ENCODE measurements around the gene NR6A1. TPM values are rescaled to one million over a fixed set of nuclear protein-coding genes. Genes with fewer than 3 reads are reported as not detected.

NR6A1 gene
- total RNA-seq, 1 donor from 2014 or later, result 2.0 TPM

DNA sequence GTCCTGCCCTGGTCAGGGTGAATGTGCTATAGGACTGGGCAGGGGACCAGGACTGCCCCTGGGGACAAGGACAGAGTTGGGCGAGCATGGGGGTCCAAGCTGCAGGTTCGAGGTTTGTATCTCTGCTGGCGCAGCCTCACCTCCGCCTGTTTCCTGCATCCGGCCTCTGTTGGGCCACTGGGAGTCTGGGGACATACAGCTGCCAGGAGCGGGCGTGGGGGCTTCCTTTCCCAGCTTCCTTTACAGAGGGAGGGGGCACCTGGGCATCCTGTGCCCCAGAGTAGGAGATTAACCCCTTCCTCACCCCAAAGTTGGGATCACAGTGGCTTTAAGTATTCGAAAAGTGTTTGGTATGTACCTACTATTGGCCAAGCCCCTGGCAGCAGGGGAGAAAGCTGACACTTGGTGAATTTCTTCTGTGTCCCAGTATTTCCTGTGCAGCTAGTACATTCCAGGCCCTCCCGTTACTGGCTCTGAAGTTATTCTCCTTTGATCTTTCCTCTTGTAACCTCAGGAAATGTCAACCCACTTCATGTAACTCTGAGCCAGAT lies 24.8 kb upstream of the NR6A1 start:
- no peak for DNase-seq

DNA sequence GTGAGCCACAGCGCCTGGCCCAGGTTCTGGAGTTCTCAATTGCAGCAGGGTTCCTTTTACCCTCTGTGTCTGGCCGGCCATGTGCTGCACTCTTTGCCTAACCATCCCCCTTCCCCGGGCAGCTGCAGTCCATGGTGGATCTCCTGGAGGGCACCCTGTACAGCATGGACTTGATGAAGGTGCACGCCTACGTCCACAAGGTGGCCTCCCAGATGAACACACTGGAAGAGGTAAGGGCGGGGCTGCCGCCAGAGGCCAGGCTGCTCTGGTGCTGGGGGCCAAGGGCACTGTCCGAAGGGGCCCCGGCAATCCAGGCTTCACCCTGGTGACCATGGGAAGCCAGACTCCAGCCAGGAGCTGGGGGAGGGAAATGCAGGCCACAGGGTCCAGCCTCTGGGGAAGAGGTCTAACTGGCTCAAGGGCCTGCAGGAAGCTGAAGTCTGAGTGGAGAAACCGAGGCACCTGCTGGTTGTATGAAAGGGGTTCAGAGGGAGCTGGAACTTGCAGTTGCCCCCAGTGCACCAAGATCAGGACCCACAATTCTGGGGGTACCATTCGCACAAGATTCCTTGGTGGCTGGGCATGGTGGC lies 23.9 kb upstream of the NR6A1 start:
- DNase-seq, result no peak

DNA sequence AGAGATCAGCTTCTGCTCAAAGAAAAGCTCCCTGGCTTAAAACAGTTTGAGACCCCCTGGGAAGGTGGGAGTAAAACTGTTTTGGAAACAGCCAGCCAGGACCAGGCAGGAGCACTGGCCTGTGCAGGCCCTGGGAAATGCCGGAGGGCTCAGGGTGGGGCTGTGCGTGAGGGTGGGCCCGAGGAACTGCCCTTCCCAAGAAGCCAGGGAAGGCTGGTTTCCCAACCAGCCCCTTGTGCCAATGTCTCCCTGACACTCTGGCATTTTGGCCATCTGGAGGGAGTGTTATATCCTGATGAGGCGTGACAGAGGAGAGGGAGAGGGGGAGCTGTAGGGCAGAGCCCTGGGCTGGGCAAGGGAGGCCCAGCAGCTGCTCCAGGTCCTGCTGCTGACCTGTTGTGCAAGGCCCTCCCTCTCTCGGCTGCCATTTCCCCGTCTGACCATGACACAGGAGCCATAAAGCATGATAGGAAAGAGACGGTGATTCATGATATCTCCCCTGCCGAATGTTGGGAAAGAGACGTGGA lies 22.0 kb upstream of the NR6A1 start:
- no peak for DNase-seq

DNA sequence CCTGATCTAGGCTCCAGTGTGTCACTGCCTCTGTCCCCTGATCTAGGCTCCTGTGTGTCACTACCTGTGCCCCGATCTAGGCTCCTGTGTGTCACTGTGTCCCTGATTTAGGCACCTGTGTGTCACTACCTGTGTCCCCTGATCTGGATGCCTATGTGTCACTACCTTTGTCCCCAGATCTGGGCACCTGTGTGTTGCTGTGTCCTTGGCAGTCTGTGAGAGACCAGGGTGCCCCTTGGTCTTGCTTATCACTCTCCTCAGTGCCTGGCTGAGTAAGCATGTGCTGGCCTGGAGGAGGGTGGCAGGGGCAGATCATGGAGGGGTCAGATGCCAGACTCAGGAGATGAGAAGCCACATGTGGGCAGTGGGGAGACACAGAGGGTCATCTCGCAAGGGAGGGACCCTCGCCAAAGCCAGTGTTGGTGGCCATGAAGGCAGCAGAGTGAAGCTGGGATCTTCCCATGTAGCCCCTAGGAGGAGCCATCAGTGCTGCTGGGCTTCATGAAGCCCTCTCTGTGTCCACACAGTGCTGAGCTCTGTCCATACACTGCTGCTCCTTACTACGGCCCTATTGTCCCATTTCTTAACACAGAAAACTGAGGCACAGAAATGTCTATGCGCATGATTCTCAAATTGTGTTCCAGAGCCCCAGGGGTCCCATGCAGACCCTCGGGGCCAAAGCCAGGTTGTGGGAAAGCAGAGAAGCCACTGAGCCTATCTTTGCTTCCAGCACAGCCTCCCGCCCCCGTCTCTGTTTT lies 21.3 kb upstream of the NR6A1 start:
- DNase-seq, result no peak

DNA sequence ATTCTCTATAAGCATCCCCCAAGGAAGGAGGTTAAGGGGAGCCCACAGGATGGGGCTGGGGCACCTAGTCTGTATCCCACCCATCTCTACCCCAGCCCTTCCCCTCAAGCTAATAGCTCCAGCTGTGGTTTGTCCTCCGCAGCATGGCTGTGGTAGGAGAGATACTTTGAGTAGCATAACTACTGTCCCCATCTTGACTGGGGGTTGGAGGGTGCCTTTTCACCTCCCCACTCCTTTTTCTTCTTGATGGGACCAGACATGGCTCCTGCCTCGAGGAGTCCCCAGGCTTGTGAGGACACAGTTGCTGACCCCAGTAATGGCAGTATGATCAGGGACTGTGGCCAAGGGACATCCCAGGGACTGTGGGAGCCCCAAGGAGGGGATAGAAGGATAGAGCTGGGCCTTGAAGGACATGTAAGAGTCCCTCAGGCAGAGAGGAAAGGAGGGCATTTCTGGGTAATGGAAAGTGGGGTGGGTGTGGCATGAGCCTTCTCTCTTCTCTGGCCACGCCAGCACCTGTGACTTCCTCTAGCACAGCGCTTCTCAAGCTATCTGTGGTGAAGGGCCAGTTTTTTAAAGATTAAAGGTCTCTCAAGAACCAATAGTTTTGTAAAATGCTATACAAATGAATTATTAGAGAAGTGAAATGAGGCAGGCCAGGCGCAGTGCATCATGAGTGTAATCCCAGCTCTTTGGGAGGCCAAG lies 19.8 kb upstream of the NR6A1 start:
- no peak for DNase-seq

DNA sequence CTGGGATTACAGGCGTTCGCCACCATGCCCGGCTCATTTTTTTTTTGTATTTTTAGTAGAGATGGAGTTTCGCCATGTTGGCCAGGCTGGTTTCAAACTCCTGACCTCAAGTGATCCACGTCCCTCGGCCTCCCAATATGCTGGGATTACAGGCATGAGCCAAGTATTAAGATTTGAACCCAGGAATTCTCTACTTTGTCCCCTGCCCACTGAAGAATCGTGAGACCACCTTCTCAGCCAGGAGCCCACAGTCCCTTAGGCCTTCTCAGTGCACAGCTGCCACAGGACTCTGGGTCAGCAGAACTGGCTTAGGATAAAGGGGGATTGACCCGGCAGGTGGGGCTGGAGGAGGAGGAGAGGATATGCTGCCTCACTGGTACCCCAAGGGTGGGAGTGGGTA lies 19.2 kb upstream of the NR6A1 start:
- no peak for DNase-seq

DNA sequence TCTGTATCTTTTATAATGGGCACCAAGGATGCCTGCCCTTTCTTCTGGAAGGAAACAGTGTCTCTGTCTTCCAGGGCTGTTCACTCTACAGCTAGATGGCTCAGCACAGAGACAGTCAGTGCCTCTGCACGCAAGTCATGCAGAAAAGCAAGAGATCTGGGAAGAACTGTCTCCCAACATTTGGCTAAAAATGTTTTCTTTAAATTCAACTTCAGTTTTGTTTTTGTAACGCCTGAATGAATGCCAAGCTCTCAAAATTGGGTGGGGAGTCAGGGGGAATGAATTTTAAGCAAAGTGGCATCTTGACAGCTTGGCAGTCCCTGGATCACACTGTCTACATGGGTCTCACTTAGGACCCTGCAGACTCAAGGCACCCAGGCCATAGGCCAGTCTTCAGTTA lies 18.4 kb upstream of the NR6A1 start:
- no peak for DNase-seq

DNA sequence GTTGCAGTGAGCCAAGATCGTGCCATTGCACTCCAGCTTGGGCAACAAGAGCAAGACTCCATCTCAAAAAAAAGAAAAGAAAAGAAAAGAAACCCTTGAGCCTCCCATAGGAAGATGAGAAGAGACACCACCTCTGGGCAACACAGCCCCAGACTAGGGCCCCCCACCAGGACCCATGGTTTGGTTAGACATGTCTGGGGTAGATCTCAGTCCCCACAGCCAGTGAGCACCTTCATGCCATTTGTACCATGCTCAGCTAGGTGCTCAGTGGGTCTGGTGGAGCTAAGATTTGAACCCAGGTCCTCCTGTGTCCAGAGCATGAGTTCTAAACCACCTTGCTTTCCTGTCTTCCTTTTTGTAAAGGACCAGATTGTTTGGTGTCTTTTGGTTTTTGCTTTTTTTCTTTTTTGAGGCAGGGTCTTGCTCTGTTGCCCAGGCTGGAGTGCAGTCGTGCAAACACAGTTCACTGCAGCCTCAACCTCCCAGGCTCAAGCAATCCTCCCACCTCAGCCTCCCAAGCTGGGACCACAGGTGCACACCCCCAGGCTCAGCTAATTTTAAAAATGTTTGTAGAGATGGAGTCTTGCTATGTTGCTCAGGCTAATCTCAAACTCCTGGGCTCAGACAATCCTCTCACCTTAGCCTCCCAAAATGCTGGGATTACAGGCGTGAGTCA lies 17.6 kb upstream of the NR6A1 start:
- DNase-seq, result no peak

DNA sequence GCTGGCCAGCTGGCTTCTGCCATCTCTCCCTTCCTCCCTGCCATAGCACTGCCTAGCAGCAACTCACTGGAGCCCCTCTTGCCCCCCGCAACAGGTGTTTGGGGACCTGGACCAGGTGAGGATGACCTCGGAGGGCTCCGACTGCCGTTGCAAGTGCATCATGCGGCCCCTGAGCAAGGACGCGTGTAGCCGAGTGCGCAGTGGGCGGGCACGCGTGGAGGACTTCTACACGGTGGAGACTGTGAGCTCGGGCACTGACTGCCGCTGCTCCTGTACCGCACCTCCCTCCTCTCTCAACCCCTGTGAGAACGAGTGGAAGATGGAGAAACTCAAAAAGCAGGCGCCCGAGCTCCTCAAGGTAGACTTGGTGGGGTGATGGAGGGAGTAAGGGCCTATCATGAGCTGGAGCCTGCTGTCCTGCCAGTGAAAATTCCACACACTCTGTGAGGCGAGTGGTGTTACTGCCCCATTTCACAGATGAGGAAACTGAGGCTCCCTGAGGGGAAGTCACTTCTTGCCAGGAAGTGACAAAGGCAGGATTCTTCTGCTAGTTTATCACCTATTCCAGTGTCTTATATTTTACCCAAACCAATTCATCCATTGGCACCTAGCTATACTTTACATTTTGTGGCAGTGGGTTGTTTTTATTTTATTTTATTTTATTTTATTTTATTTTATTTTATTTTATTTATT lies 15.9 kb upstream of the NR6A1 start:
- DNase-seq, result no peak

DNA sequence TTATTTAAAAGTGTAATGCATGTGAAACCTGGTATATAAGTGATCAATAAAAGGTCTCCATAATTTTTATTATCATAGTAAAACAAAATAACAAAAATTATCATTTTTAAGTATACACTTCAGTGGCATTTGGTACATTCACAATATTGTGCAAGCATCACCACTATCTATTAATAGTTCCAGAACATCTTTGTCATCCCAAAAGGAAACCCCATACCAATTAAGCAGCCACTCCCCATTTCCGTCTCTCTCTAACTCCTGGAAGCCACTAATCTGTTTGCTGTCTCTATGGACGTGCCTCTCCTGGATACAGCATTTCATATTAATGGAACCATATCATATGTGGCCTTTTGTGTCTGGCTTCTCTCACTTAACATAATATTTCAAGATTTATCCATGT lies 13.4 kb upstream of the NR6A1 start:
- no peak for DNase-seq

DNA sequence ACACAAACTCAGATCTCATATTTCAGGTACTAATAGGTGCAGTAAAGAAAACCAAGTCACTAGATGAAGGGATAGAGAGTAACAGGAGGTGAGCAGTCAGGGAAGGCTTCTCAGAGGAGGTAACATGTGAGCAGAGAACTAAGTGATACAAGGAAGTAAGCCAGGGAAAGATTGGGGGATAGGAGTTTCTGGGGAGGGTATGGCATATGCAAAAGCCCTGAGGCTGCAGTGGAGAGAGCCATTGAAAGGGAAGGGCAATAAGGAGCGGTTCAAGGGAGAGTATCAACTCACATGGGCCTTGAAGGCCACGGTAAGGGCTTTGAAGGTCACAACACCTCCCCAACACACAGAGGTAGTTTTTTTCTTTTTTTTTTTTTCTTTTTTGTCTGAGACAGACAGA lies 12.7 kb upstream of the NR6A1 start:
- DNase-seq, result no peak

DNA sequence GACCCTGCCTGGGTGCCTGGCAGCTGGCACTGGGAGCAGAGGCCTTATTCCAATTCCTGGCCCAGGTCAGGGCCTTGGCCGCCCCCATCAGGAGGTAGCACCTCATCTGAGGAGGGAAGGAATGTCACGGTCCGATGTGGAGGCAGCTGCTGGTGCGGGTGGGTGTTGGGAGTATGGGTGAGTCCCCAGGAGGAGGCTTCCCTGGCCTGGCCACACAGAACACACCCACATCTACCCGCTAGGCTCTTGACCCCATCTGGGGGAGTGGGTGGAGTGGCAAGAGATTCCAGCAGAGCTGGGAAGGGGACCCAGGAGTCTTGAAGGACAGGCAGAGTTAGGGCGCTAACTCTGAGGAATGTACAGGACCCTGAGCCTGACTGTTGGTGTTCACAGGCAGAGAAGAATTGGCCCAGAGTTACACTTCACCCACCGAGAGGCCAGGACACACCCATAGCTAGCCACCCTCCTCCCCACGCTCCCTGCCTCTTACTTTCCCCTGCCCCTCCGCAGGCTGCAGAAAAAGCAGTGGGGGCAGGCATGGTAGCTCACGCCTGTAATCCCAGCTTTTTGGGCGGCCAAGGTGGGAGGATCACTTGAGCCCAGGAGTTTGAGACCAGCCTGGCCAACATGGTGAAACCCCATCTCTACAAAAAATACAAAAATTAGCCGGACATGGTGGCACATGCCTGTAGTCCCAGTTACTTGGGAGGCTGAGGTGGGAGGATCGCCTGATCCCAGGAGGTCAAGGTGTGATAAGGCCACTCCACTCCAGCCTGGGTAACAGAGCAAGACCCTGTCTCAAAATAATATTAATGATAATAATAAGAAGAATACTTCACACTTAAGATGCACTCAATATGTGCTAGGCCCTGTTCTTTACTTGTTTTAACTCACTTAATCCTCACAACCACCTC lies 11.8 kb upstream of the NR6A1 start:
- no peak for DNase-seq

DNA sequence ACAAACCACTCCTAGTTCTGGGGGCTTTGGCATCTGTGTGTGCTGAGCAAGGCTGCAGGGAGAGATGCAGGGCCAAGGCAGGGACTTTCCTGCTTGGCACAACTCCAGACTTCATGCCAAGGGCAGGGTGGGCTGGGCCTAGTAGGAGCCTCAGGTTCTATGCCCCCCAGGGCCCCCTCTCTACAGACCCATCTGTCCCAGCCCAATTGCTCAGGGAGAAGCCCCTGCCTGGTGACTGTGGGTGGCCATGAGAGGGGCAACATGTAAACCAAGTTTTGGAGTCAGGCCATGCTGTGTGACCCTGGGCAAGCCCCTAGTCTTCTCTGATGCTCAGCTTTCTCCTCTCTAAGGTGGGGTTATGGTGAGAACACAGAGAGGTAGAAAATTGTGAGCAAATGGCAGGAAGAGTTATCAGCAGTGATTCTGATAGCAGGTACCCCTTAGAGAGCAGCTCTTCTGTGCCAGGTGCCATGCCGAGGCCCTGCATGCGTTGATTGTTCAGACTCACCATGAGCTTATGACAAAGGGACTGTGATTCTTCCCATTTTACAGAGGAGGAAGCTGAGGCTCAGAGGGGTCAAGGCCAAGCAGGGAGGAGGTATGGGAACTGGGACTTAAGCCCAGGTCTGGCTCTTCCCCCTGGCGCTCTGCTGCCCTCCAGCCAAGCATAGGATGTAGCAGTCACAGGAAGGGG lies 11.0 kb upstream of the NR6A1 start:
- no peak for DNase-seq

DNA sequence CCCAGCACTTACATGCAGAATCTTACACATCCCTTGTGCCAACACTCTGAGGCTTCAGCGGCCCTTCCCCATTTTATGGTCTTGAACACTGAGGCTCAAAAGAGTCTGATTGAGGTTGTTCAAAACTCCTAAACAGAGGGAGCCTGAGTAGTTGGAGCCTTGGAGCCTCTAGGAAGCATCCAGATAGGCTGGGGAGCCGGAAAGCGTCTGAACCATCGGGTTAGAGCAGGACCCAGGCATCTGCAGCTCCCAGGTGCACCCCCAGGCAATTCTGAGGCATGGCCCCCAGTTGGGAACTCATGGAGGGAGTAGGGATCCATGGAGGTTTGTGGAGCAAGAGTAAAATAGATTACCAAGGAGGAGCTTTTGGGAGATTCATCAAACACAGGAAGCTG lies 9.6 kb upstream of the NR6A1 start:
- no peak for DNase-seq

DNA sequence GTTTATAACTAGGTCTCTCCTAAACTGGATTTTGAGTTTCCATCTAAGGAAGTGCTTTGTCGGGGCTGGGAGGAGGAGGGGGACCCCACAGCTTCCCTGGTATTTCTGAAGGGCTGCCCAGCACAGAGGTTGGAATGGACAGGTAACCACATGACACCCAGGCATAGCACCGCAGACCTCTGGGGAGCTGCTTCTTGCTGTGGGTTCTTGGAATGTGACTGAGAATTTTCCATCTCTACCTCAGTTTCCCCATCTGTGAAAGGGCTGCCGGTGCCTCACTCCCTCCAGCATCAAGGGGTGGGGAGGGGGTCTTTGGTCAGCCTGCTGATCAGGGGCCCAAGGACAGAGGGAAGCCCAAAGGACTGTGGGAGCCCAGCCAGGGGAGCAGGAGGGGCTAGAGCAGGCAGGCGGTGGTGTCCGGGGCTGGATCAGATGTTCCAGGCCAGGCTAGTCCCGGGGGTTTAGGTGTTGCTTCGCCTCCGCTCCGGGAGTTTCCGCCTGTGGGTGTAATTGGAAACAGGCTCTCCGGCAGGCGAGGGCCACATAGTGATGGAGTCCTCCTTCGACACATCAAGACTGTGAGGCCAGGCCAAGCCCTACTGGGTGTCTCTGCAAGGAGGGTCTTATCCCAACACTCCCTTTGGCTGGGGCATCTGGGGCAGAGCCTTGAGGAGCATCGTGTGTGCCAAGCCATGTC lies 9.1 kb upstream of the NR6A1 start:
- DNase-seq, result no peak

DNA sequence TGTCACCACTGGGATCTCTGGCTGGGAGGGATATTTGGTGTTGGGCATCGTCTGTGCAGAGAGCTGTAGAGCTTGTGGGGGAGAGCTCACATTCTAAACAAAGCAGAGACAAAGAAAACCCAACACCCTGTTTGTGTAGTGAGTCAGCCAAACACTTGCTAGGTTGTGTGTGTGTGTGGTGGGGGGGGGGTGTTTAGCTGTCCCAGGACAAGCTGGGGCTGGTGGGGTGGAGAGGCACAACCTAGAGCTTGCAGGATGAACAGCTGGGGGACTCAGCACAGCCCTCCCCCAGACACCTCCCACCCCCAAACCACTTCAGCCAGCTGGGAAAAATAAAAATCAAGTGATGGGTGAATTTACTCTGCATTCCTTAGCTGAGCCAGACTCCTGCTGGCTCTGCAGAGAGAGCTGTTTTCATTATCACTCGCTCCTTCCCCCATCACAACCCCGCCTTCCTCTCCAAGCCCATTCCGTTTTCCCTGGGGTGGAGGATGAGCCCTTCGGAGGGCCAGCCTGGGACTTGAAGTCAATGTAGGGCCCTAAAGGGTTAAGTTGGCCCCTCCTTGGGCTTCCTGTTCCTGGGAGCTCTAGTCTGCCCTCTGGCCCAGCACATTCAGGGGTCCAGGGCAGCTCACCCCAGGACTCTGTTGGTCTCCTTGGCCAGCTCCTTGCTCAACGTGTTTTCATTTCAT lies 8.4 kb upstream of the NR6A1 start:
- DNase-seq, result no peak

DNA sequence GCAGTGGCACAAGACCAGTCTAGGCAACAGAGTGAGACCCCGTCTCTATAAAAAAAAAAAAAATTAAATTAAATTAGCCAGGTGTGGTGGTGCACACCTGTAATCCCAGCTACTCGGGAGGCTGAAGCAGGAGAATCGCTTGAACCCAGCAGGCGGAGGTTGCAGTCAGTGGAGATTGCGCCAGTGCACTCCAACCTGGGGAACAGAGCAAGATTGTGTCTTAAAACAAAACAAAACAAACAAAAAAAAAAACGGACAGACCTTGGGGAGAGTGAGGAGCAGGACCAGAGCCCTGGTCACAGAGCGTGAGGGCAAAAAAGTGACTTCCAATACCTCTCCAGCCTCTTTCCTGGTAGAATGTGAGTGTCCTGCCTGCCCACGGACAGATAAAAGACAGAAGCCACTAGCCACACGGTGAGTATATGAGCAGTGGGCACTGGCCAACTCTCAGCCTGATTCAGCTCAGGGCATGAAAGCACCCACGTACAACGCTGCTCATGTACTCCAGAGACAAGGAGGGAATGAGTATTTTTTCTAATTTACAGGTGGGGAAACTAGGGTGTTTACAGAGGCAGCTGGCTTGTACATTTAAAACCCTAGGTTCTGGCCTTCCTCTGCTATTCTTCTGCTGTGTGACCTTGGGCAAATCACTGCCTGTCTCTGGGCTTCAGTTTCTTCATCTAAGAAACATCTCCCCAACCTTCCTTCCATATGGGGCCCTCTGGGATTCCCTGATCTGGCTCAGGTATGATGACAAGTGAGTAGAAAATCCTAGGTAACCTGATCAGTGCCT lies 7.7 kb upstream of the NR6A1 start:
- no peak for DNase-seq

Data from occipital lobe (tissue), 2 donors.